ENCODE data around the gene FARP2.

Gene FARP2

DNA sequence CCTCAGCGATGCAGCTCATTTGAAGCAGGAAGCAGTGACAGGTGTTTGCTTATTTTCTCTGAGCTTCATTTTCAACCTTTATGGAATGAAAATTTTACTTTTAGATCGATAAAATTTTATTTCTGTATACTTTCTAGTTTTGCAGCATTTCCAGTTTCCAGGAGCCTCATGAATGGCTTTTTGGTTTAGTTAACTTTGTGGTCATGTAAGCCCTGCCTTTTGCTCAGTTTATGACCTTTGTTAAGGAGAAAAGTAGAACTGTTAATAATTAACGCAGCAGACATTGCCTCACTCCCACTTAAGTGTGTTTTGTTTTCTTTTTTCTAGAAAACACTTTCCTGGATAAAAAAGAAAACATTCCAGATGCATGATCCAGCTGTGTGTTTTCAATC is 4.4 kb upstream of the FARP2 start:
- TF ChIP-seq, protein P1, sequence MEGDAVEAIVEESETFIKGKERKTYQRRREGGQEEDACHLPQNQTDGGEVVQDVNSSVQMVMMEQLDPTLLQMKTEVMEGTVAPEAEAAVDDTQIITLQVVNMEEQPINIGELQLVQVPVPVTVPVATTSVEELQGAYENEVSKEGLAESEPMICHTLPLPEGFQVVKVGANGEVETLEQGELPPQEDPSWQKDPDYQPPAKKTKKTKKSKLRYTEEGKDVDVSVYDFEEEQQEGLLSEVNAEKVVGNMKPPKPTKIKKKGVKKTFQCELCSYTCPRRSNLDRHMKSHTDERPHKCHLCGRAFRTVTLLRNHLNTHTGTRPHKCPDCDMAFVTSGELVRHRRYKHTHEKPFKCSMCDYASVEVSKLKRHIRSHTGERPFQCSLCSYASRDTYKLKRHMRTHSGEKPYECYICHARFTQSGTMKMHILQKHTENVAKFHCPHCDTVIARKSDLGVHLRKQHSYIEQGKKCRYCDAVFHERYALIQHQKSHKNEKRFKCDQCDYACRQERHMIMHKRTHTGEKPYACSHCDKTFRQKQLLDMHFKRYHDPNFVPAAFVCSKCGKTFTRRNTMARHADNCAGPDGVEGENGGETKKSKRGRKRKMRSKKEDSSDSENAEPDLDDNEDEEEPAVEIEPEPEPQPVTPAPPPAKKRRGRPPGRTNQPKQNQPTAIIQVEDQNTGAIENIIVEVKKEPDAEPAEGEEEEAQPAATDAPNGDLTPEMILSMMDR (IDR thresholded peaks at IDR 0.05) = no peak

DNA sequence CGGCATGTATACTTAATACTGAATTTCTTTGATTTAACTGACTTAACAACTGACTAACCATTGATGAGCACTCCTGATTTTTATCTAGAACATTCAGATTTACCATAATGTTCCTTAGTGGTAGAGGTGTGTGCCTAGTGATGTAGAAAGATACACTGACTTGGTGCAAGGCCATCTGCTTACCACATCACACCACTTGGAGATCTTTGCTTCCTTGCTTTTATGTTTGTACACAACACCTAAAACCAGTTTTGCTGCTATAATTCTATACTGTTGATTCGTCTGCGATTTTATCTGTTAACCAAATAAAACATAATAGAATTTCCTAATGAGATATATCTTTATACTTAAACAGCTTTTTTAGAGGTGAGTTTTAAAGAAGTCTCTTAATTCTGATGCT is 3.9 kb upstream of the FARP2 start:
- TF ChIP-seq, protein P1 (IDR thresholded peaks at IDR 0.05) = no peak

DNA sequence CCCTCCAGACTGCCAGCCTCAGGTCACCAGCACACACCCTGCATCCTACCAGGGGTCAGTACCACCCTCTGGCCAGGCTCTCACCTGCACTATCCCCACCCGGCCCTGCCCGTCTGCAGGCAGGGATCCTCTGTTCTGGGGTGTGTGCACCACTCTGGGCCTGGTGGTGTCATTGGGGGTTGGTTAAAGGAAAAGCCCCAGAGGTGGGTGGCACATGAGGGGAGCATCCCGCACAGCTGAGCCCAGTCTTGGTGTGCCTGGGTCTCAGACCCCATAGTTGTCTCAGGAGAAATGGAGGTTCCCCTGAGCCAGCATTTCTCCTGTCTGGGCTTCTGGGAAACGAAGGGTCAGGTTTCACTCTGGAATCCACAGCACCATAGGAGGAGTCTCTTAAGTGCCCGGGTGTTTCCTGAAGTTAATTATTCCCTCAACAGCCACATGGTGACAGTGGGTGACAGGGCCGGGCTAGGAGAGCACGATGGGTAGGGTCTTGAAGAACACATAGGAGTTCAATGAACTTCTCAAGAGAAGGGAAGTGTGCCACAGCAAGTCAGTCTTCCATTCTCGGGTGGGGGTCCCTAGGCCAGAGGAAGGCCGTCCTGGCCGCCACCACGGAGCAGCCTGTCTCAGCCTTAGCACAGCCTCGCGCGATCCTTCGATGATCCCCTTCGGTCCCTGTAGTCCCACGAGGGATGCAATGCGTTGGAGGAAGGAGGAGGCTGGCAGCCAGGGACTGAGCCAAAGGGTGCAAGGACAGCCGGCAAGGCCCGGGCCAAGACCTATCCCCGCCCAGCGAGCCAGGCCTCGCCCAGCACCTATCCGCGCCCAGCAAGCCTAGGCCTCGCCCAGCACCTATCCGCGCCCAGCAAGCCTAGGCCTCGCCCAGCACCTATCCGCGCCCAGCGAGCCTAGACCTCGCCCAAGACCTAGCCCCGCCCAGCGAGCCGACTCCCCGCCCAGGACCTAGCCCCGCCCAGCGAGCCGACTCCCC is 1.1 kb upstream of the FARP2 start:
- TF ChIP-seq, protein P1 (IDR thresholded peaks at IDR 0.05) = no peak

DNA sequence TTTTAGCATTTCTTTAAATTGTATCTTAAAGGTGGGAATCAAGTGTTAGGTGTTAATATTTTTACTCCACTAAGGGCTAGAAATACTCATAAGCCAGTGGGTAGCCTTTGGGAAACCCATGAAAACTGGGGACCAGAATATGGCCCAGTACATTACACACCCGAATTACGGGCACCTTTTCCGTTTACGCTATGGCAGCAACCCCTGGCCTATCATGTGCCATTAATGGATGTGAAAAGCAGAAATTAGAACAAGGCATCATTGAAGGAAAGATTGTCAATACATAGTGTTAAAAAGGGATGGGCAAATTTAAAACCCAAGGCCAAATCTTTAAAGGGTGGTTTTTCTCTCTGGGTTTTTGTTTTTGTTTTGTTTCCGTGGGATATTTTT is 781 bp downstream of the FARP2 start:
- TF ChIP-seq, protein P1 (IDR thresholded peaks at IDR 0.05) = no peak

DNA sequence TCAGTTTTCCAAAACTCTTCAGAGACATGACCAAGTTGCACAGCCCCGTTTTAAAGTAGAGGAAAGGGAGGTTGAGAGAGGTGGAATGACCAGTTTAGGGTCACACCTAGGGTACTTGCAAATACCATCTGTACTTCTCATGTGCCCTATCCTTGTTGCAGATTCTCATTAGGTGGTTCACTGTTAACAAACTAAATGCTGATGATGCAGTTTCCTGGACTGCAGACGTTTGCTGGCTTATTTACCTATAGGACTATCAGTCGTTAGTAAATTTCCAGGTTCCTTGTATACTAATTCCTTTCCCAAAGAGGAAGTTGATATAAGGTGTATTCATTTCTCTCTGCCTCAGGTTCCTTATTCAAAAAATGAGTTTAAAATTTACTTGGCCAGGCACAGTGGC is 1.4 kb downstream of the FARP2 start:
- TF ChIP-seq, protein P1 (IDR thresholded peaks at IDR 0.05) = no peak

DNA sequence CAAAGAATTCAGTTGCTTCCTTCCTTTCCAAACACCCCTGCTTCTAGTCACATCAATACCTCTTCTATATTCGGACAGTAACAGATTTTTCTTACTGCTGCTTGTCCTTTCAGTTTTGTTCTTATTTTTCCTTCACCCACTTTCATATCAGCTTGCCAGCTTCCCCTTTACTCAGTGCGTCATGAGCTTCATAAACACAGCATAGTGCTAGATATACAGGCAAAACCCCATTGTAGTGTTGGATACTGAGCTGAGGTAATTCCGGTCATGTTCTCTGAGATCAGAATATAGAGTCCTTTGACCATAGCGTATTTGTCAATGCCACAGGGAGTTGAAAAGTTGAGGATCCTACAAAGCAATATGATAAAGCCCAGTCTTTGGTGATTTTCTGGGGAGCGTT is 2.4 kb downstream of the FARP2 start:
- TF ChIP-seq, protein P1 (IDR thresholded peaks at IDR 0.05) = no peak

DNA sequence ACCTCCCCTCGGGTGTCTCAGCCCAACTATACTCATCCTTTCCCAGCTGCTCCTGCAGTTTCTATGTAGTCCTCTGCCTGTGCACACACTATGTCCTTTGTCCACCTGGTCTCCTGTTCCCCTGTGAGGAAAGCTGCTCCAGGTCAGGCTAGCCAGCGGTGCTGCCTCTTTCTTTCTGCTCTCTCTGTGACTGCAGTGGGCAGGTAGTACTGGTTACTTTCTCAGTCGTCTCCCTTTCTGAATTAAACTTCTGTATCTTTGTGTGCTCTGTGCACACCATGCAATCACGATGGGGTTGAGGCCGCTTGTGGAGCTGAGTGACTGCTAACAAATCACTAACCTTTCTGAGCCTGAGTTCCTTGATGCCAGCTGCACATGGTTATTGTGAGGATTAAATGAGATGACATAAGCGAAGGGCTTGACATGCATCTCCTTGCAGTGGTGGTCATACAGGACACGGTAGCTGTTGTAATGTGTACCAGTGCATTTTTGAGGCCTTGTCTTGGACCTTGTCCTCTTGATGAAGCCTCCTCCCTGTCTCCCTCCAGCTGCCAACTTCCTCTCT is 3.5 kb downstream of the FARP2 start:
- TF ChIP-seq, protein P1 (IDR thresholded peaks at IDR 0.05) = no peak
